IMR-90 (cell line): ENCODE data around the gene MSLN.

Experiments used
- CTCF ChIP-seq: conservative IDR thresholded peaks from 2 replicates; pipeline ENCODE4 v1.5.1; 2012; ENCODE audit warnings: mild to moderate bottlenecking, low read depth, low read length, improper control_type of control experiment
- MXI1 ChIP-seq: IDR thresholded peaks from 2 replicates; pipeline ENCODE4 v1.6.1; 2012; ENCODE audit warnings: low read depth, mild to moderate bottlenecking, low read length, moderate library complexity, borderline replicate concordance
- POLR2A ChIP-seq: IDR thresholded peaks from 2 replicates; pipeline ENCODE4 v1.6.1; 2012; ENCODE audit warnings: mild to moderate bottlenecking, low read depth, low read length
- RFX5 ChIP-seq: IDR thresholded peaks from 2 replicates; pipeline ENCODE4 v1.8.0; 2012; ENCODE audit warnings: low read depth, mild to moderate bottlenecking, low read length, moderate library complexity
- TF ChIP-seq, protein P1 (sequence below): fragments of 150-350 bp; IDR thresholded peaks from 2 replicates; pipeline ENCODE4 v1.6.1; 2016; ENCODE audit warnings: low read depth, mild to moderate bottlenecking, low read length, moderate library complexity, borderline replicate concordance

GRCh38 chr16:777826-778225, 17.3 kb downstream of the MSLN start:
- no peak for TF ChIP-seq CTCF
- no peak for TF ChIP-seq POLR2A
- TF ChIP-seq RFX5, result no peak
- no peak for TF ChIP-seq MXI1
- TF ChIP-seq, protein P1, sequence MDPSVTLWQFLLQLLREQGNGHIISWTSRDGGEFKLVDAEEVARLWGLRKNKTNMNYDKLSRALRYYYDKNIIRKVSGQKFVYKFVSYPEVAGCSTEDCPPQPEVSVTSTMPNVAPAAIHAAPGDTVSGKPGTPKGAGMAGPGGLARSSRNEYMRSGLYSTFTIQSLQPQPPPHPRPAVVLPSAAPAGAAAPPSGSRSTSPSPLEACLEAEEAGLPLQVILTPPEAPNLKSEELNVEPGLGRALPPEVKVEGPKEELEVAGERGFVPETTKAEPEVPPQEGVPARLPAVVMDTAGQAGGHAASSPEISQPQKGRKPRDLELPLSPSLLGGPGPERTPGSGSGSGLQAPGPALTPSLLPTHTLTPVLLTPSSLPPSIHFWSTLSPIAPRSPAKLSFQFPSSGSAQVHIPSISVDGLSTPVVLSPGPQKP, result no peak
